Neural cell (in vitro differentiated cells): ENCODE measurements around the gene ATP5F1E.

Experiments
- CTCF ChIP-seq: fragments of 450-650 bp; IDR thresholded peaks from 2 replicates; pipeline ENCODE4 v1.5.1; 2014; ENCODE audit warnings: antibody characterized with exemption, mild to moderate bottlenecking, moderate library complexity; ENCODE audit not compliant: poor library complexity, severe bottlenecking
- TF ChIP-seq, protein P1 (sequence below): IDR thresholded peaks from 2 replicates; pipeline ENCODE4 v1.6.1; 2012; ENCODE audit warnings: borderline replicate concordance

- no peak for TF ChIP-seq CTCF
- TF ChIP-seq, protein P1, sequence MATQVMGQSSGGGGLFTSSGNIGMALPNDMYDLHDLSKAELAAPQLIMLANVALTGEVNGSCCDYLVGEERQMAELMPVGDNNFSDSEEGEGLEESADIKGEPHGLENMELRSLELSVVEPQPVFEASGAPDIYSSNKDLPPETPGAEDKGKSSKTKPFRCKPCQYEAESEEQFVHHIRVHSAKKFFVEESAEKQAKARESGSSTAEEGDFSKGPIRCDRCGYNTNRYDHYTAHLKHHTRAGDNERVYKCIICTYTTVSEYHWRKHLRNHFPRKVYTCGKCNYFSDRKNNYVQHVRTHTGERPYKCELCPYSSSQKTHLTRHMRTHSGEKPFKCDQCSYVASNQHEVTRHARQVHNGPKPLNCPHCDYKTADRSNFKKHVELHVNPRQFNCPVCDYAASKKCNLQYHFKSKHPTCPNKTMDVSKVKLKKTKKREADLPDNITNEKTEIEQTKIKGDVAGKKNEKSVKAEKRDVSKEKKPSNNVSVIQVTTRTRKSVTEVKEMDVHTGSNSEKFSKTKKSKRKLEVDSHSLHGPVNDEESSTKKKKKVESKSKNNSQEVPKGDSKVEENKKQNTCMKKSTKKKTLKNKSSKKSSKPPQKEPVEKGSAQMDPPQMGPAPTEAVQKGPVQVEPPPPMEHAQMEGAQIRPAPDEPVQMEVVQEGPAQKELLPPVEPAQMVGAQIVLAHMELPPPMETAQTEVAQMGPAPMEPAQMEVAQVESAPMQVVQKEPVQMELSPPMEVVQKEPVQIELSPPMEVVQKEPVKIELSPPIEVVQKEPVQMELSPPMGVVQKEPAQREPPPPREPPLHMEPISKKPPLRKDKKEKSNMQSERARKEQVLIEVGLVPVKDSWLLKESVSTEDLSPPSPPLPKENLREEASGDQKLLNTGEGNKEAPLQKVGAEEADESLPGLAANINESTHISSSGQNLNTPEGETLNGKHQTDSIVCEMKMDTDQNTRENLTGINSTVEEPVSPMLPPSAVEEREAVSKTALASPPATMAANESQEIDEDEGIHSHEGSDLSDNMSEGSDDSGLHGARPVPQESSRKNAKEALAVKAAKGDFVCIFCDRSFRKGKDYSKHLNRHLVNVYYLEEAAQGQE, result no peak
Observed at GRCh38 chr20:59001068-59001448, 31.1 kb downstream of the ATP5F1E start.
